K562 (cell line): ENCODE measurements around the gene SLC25A11. TPM values are rescaled to one million over a fixed set of nuclear protein-coding genes. Genes with fewer than 3 reads are reported as not detected.

Source experiments
- ATAC-seq: fragments of 200-7000 bp; cut with Tn5 transposase; 3 replicates; pipeline ENCODE4 v1.9.1; 2020; ENCODE audit warnings: moderate library complexity
- BruUV-seq: library from RNA; stranded (reverse); fragments of 400-500 nt; replicated peaks from 2 replicates; lab custom pipeline; 2021; lab: Mats Ljungman, UMichigan
- CTCF ChIA-PET: fragments of 300-600 bp; formaldehyde crosslinking; extraction: SDS; loops from one replicate; lab custom pipeline; 2021; ENCODE audit warnings: low intra/inter-chr PET ratio; lab: Yijun Ruan, JAX
- POLR2A ChIA-PET: fragments of 300-600, 350-650 bp; sonication (Branson Sonifier 250); formaldehyde crosslinking; extraction: SDS; loops from one replicate; lab custom pipeline; 2021; ENCODE audit warnings: antibody characterized with exemption, inconsistent platforms; lab: Yijun Ruan, JAX
- DNase-seq, 4 experiments: peaks; one replicate each; pipeline versions ENCODE4 v3.0.0 to v3.0.0-alpha.2; 2011 to 2018; ENCODE audit warnings: low spot score in 3 of 4, mixed read lengths in 3 of 4; ENCODE audit errors: extremely low read depth in 1 of 4
- FAIRE-seq: peaks from 2 replicates; lab custom pipeline; 2011; peaks lifted over from hg19 to GRCh38; lab: Jason Lieb, UNC
- H2AFZ ChIP-seq: 2 replicates; pipeline ENCODE4 v1.6.0; 2011; ENCODE audit warnings: low read depth, low read length, control low read depth, inconsistent platforms
- H3K27ac ChIP-seq: fragments of 200-600 bp; 3 replicates; pipeline ENCODE4 v1.8.0; 2011; ENCODE audit warnings: low read depth, mild to moderate bottlenecking, control low read depth, inconsistent platforms, low read length, moderate library complexity, mixed read lengths; ENCODE audit errors: extremely low read depth
- H3K27me3 ChIP-seq, 2 experiments: fragments of 300-600 bp in 1 of 2; 2 replicates in 1 of 2; 3 replicates in 1 of 2; pipeline versions ENCODE4 v1.6.0 to v1.8.0; 2011; ENCODE audit warnings: inconsistent platforms in 2 of 2, low read length in 2 of 2, mild to moderate bottlenecking in 1 of 2, mixed read lengths in 1 of 2, moderate library complexity in 1 of 2; ENCODE audit not compliant: control insufficient read depth in 2 of 2, insufficient read depth in 2 of 2
- H3K36me3 ChIP-seq: fragments of 300-600 bp; 3 replicates; pipeline ENCODE4 v1.8.0; 2011; ENCODE audit warnings: mild to moderate bottlenecking, low read length, inconsistent platforms; ENCODE audit not compliant: control insufficient read depth, insufficient read depth
- H3K4me1 ChIP-seq, 2 experiments: fragments of 200-600 bp in 1 of 2; replicated peaks in 1 of 2; 2 replicates in 1 of 2; 3 replicates in 1 of 2; pipeline versions ENCODE4 v1.5.1 to v1.8.0; 2011; ENCODE audit warnings: inconsistent platforms in 2 of 2, low read length in 2 of 2, mild to moderate bottlenecking in 1 of 2, mixed read lengths in 1 of 2, moderate library complexity in 1 of 2; ENCODE audit not compliant: control insufficient read depth in 2 of 2, insufficient read depth in 2 of 2
- H3K4me2 ChIP-seq: 2 replicates; pipeline ENCODE4 v1.6.1; 2011; ENCODE audit warnings: low read length, control low read depth, inconsistent platforms, mixed read lengths; ENCODE audit not compliant: insufficient read depth
- H3K4me3 ChIP-seq: fragments of 200-600 bp; sonication (generic), shearing (Covaris generic); 2 replicates; pipeline ENCODE4 v1.5.1; 2016; ENCODE audit warnings: control low read depth, inconsistent platforms
- H3K79me2 ChIP-seq: fragments of 200-600 bp; 3 replicates; pipeline ENCODE4 v1.8.0; 2011; ENCODE audit warnings: low read length, inconsistent platforms; ENCODE audit not compliant: control insufficient read depth, insufficient read depth
- H3K9ac ChIP-seq, 2 experiments: 2 replicates each; pipeline versions ENCODE4 v1.6.0 to v1.6.1; 2011; ENCODE audit warnings: low read depth in 2 of 2, low read length in 2 of 2, control low read depth in 1 of 2, inconsistent platforms in 1 of 2, mild to moderate bottlenecking in 1 of 2, mixed read lengths in 1 of 2; ENCODE audit not compliant: insufficient read depth in 1 of 2
- H3K9me1 ChIP-seq: one replicate; pipeline ENCODE4 v1.6.0; 2011; ENCODE audit warnings: inconsistent platforms, mild to moderate bottlenecking, low read length, moderate library complexity; ENCODE audit not compliant: control insufficient read depth, insufficient read depth
- H3K9me3 ChIP-seq: replicated peaks from 2 replicates; pipeline ENCODE4 v1.5.1; 2011; ENCODE audit warnings: low read depth, low read length, inconsistent platforms; ENCODE audit not compliant: control insufficient read depth, insufficient read depth
- H4K20me1 ChIP-seq: replicated peaks from 2 replicates; pipeline ENCODE4 v1.6.1; 2011; ENCODE audit warnings: low read length, inconsistent platforms, mixed read lengths; ENCODE audit not compliant: control insufficient read depth, insufficient read depth
- CBFA2T2 ChIP-seq: fragments of 450-650 bp; conservative IDR thresholded peaks from 2 replicates; pipeline ENCODE4 v1.6.1; 2017; ENCODE audit warnings: mild to moderate bottlenecking
- CBX2 ChIP-seq: fragments of 200-600 bp; sonication (generic); IDR thresholded peaks from one replicate; pipeline ENCODE4 v1.6.1; 2012; ENCODE audit warnings: mild to moderate bottlenecking, low read length, inconsistent platforms; ENCODE audit not compliant: insufficient read depth, poor library complexity, severe bottlenecking
- FOXA1 ChIP-seq: fragments of 450-650 bp; IDR thresholded peaks from 2 replicates; pipeline ENCODE4 v1.6.1; 2016; ENCODE audit warnings: mild to moderate bottlenecking, borderline replicate concordance
- ILK ChIP-seq: fragments of 450-650 bp; IDR thresholded peaks from 2 replicates; pipeline ENCODE4 v1.6.1; 2016; ENCODE audit warnings: missing genetic modification characterization, low read depth, mild to moderate bottlenecking, missing compliant biosample characterization, moderate library complexity, borderline replicate concordance
- MTA3 ChIP-seq: fragments of 450-650 bp; formaldehyde crosslinking; IDR thresholded peaks from 2 replicates; pipeline ENCODE4 v1.6.1; 2017; ENCODE audit warnings: mild to moderate bottlenecking, borderline replicate concordance
- NR2C1 ChIP-seq, 2 experiments: fragments of 450-650 bp; IDR thresholded peaks; 2 replicates each; pipeline ENCODE4 v1.6.1; 2017; ENCODE audit warnings: mild to moderate bottlenecking in 2 of 2, antibody characterized with exemption in 1 of 2, inconsistent platforms in 1 of 2, missing compliant biosample characterization in 1 of 2, missing genetic modification characterization in 1 of 2
- PHB2 ChIP-seq: fragments of 450-650 bp; IDR thresholded peaks from 2 replicates; pipeline ENCODE4 v1.6.1; 2017; ENCODE audit warnings: low read depth
- RAD51 ChIP-seq: fragments of 450-650 bp; IDR thresholded peaks from 2 replicates; pipeline ENCODE4 v1.7.1; 2016; ENCODE audit warnings: low read depth, mild to moderate bottlenecking, borderline replicate concordance
- SMARCE1 ChIP-seq: fragments of 450-650 bp; IDR thresholded peaks from 2 replicates; pipeline ENCODE4 v1.7.1; 2016; ENCODE audit warnings: mild to moderate bottlenecking
- SRSF9 ChIP-seq: fragments of 200-400 bp; formaldehyde crosslinking; IDR thresholded peaks from 2 replicates; pipeline ENCODE4 v1.6.1; 2017; ENCODE audit warnings: low read depth, low read length, borderline replicate concordance
- TARDBP ChIP-seq: fragments of 450-650 bp; IDR thresholded peaks from 2 replicates; pipeline ENCODE4 v1.6.1; 2016
- TFE3 ChIP-seq: fragments of 450-650 bp; formaldehyde crosslinking; IDR thresholded peaks from 2 replicates; pipeline ENCODE4 v1.4.0; 2020; ENCODE audit warnings: mild to moderate bottlenecking, mixed read lengths
- TOE1 ChIP-seq, 2 experiments: fragments of 450-650 bp in 1 of 2; sonication (generic) in 1 of 2; formaldehyde crosslinking in 1 of 2; IDR thresholded peaks; 2 replicates each; pipeline versions ENCODE4 v1.7.1 to v1.8.0; 2016 to 2022; ENCODE audit warnings: borderline replicate concordance in 2 of 2, mild to moderate bottlenecking in 2 of 2, antibody characterized with exemption in 1 of 2, inconsistent platforms in 1 of 2, low read depth in 1 of 2, missing genetic modification reagents in 1 of 2, moderate library complexity in 1 of 2
- USF2 ChIP-seq: sonication (generic); formaldehyde crosslinking; IDR thresholded peaks from 2 replicates; pipeline ENCODE4 v1.5.0; 2020; ENCODE audit warnings: missing genetic modification reagents
- ZNF277 ChIP-seq: fragments of 250-450 bp; sonication (Bioruptor Pico); IDR thresholded peaks from 2 replicates; pipeline ENCODE4 v1.8.0; 2022; ENCODE audit warnings: inconsistent platforms, mild to moderate bottlenecking, moderate library complexity, borderline replicate concordance
- WGBS: fragments of 100-300 bp; shearing (Covaris generic); methylation state at CpG from one replicate; pipeline ENCODE4 v1.1.6; 2016; ENCODE audit warnings: low coverage, mixed read lengths; ENCODE audit not compliant: insufficient coverage; ENCODE audit errors: missing lambda C conversion rate; 5-methylcytosine and 5-hydroxymethylcytosine counted together
- in situ Hi-C: fragments of 300-500 bp; cut with MboI; formaldehyde crosslinking; loops from 4 replicates; pipeline ENCODE4 v1.15.0; 2018; ENCODE audit warnings: inconsistent platforms, mixed read lengths
- intact Hi-C: fragments of 100-400 bp; cut with micrococcal nuclease; formaldehyde crosslinking; loops from 2 replicates; pipeline ENCODE4 v1.14.2; 2022
- polyA plus RNA-seq, 8 experiments: library from polyadenylated mRNA; depleted of rRNA in 4 of 8; stranded (reverse) in 5 of 8; unstranded in 3 of 8; fragments of >200 nt; fragmentation: Nextera tagmentation in 2 of 8; fragmentation: Illumina TruSeq in 1 of 8; extraction: Ambion mirVana in 2 of 8; extraction: Trizol in 1 of 8; gene quantifications; 2 replicates each; pipeline versions ENCODE4 v1.2.1 to v1.2.3, GENCODE V29; 2011 to 2014; ENCODE audit warnings: inconsistent platforms in 1 of 8, missing spikeins in 1 of 8
- total RNA-seq, 7 experiments: library from RNA; depleted of rRNA in 6 of 7; stranded (reverse); fragments of >200 nt in 6 of 7; fragmentation: Illumina TruSeq in 2 of 7; extraction: Trizol in 2 of 7; gene quantifications; 2 replicates each; pipeline versions ENCODE4 v1.2.1 to v1.2.3, GENCODE V29; 2011 to 2021; ENCODE audit warnings: low replicate concordance in 1 of 7
- TF ChIP-seq, protein P1 (sequence below): sonication (generic); formaldehyde crosslinking; IDR thresholded peaks from 2 replicates; pipeline ENCODE4 v1.9.0; 2022; ENCODE audit warnings: mild to moderate bottlenecking, missing genetic modification reagents

Gene SLC25A11
- total and polyA plus RNA-seq, 9 of the 15 experiments (the other 6 are each of a cell fraction or from before 2014, with no cell fraction given): 3.1 to 56.7 (median 32.9) TPM

- TF ChIP-seq ZNF277 (no peak), SRSF9 (no peak), CBX2 (no peak), ILK (tag) (no peak)
These were observed 42.1 kb downstream of the SLC25A11 start (continued) for GRCh38 chr17:4897785-4898184.

DNA sequence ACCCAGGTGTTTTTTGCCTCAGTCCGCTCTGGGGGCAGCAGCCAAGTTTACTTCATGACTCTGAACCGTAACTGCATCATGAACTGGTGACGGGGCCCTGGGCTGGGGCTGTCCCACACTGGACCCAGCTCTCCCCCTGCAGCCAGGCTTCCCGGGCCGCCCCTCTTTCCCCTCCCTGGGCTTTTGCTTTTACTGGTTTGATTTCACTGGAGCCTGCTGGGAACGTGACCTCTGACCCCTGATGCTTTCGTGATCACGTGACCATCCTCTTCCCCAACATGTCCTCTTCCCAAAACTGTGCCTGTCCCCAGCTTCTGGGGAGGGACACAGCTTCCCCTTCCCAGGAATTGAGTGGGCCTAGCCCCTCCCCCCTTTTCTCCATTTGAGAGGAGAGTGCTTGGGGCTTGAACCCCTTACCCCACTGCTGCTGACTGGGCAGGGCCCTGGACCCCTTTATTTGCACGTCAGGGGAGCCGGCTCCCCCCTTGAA, 42.6 kb downstream of the SLC25A11 start:
- no peaks in the 10 kb centered on the region for H3K79me2 ChIP-seq
- H3K9me3 ChIP-seq: no peaks in the 10 kb centered on the region
- 84% methylated on average over 5 of the region's 10 CpGs for WGBS
- DNase-seq (no peak), FAIRE-seq (no peak), ATAC-seq (no peak)
- H3K4me3 ChIP-seq: no peak overlapping the region
- peaks cover 44% of the 10 kb centered on the region; the same call in 2 of the 3 replicates for H3K36me3 ChIP-seq
- CTCF ChIA-PET: no interaction called here
- H3K4me2 ChIP-seq: no peak overlapping the region
- no peaks in the 10 kb centered on the region for H3K9me1 ChIP-seq
- no peaks in the 10 kb centered on the region for H3K27me3 ChIP-seq
- H2AFZ ChIP-seq: no peak overlapping the region
- intact Hi-C loops: no loop called here
- no TSS peak for BruUV-seq
- POLR2A ChIA-PET: no interaction called here
- H3K27ac ChIP-seq: no peak overlapping the region
- in situ Hi-C loops: no loop called here
- H4K20me1 ChIP-seq: no peaks in the 10 kb centered on the region
- H3K9ac ChIP-seq: no peak overlapping the region
- H3K4me1 ChIP-seq: peaks cover 1 to 25% of the 10 kb centered on the region in 2 experiments; a peak in 3 of 5 replicates
- TF ChIP-seq PHB2 (no peak), MTA3 (no peak), TARDBP (no peak), TOE1 (IDR thresholded peaks at IDR 0.05; ENCODE audit: borderline replicate concordance) (0 out of 2 replicates have a peak, but pooled peaks have one; percentile 43), TOE1 (CRISPR knock-in tag; IDR thresholded peaks at IDR 0.05; ENCODE audit: borderline replicate concordance, low read depth) (no peak), TFE3 (CRISPR knock-in tag) (peak; percentile 50; the same call in 1 of the 2 replicates), CBFA2T2 (peak; percentile 50), USF2 (CRISPR knock-in tag) (peak; percentile 46), RAD51 (peak; percentile 79), SMARCE1 (no peak), NR2C1 (IDR thresholded peaks at IDR 0.05) (peak; percentile 82), NR2C1 (tag; IDR thresholded peaks at IDR 0.05) (peak; percentile 78), FOXA1 (no peak)
- TF ChIP-seq, protein P1, sequence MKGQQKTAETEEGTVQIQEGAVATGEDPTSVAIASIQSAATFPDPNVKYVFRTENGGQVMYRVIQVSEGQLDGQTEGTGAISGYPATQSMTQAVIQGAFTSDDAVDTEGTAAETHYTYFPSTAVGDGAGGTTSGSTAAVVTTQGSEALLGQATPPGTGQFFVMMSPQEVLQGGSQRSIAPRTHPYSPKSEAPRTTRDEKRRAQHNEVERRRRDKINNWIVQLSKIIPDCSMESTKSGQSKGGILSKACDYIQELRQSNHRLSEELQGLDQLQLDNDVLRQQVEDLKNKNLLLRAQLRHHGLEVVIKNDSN (CRISPR knock-in tag): peak; percentile 57; the same call in 1 of the 2 replicates
